ENCODE measurements around the gene GRID1. TPM values are rescaled to one million over a fixed set of nuclear protein-coding genes. Genes with fewer than 3 reads are reported as not detected.

GRID1 gene
- total and polyA plus RNA-seq, 9 of the 15 experiments (the other 6 are each of a cell fraction or from before 2014, with no cell fraction given), result 0.01 to 7.2 (median 1.2) TPM

DNA sequence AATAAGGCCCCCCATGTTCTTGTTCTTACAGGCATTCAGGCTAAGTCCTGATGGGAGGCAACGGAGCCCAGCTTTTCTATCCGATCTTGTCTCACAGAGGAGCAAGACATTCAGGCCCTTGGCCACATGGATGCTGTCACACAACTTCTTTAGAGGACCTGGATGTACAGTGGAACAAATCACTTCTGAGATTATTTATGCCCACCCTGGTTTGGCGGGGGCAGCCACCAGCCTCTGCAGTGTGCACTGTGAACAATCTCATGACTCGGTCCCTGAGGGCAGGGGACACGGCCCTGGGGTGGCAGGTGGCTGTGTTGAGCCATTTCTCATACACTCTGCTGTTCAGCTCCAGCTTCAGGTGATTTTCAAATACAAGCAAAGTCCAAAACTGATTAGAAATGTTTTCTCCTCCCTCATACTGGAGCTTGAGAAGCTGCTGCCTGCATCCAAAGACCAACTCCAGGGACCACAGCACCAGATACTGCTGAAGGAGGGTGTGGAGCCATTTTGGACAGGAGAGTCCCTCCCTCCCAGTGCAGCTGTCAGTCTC lies 441.3 kb downstream of the GRID1 start (continued):
- TF ChIP-seq HNRNPL (IDR thresholded peaks at IDR 0.05; ENCODE audit: low read depth, low read length), result no peak
- TF ChIP-seq TCF7 (IDR thresholded peaks at IDR 0.05; ENCODE audit: borderline replicate concordance), result no peak
- TF ChIP-seq MIER1 (IDR thresholded peaks at IDR 0.05; ENCODE audit: low read depth), result no peak
- TF ChIP-seq U2AF2 (optimal IDR thresholded peaks at IDR 0.05; ENCODE audit: low read depth, low read length), result no peak
- no peak for TF ChIP-seq KLF10 (CRISPR knock-in tag; IDR thresholded peaks at IDR 0.05)

DNA sequence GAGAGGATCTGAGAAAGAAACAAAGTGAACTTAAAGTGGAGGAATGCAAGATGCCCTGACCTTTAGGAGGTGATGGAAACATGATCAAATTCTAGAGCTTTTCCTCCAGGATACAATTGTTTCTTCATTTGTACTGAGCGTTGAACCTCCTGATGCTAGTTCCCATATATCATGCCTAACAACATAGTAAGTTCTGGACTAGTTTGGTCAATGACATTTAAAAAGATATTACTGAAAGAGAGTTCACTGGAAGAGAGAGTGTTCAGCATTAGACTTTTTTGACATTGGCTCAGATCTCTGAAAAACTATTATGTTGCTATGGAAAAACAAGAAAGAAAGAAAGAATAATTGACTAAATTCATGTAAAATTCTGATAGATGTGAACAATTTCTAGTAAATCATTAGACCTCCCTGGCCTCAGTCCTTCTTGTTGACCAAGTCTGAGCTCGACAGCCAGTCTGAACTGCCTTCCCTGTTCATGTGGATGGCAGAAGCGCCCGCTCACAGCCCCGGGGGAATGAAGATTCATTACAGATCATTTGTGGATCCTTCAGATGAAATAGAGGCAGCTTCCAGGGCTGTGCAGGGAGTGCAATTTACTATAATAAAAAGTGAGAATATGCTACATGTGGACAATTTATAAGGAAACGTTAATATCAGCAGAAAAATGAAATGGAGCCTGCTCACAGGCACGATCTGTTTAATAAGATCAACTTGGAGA lies 442.1 kb downstream of the GRID1 start:
- ATAC-seq (no peak), DNase-seq (ENCODE audit: extremely low read depth in 1 of 4, low spot score in 3 of 4) (no peak), FAIRE-seq (no peak)
- no peak for TF ChIP-seq TEAD1 (CRISPR knock-in tag; IDR thresholded peaks at IDR 0.05)
- no peak for TF ChIP-seq KAT8 (IDR thresholded peaks at IDR 0.05; ENCODE audit: low read depth)
- no peak for TF ChIP-seq ATF1 (CRISPR knock-in tag; IDR thresholded peaks at IDR 0.05)
- no peak for TF ChIP-seq ATF1 (tag; IDR thresholded peaks at IDR 0.05)
- no peak for TF ChIP-seq CSDE1 (IDR thresholded peaks at IDR 0.05)
- no peak for TF ChIP-seq MCM7 (IDR thresholded peaks at IDR 0.05)
- H3K79me2 ChIP-seq (ENCODE audit: control insufficient read depth, insufficient read depth, low read length), result no peaks in the 10 kb centered on the region
- H4K20me1 ChIP-seq (replicated peaks; ENCODE audit: control insufficient read depth, insufficient read depth, low read length), result no peaks in the 10 kb centered on the region; the same call in 1 of the 2 replicates
- no peaks in the 10 kb centered on the region for H3K36me3 ChIP-seq (ENCODE audit: control insufficient read depth, insufficient read depth, low read length)
- no peaks in the 10 kb centered on the region for H3K4me1 ChIP-seq (replicated peaks in 1 of 2; ENCODE audit: control insufficient read depth in 2 of 2, insufficient read depth in 2 of 2, low read length in 2 of 2)
- in situ Hi-C loops (cut with MboI), result no loop called here
- H3K27me3 ChIP-seq (ENCODE audit: control insufficient read depth in 2 of 2, insufficient read depth in 2 of 2, low read length in 2 of 2), result peaks cover 0 to 3% of the 10 kb centered on the region in 2 experiments; a peak in 1 of 5 replicates
- intact Hi-C loops (cut with micrococcal nuclease), result no loop called here
- H3K9me1 ChIP-seq (ENCODE audit: control insufficient read depth, insufficient read depth, low read length), result no peaks in the 10 kb centered on the region
- WGBS (ENCODE audit: insufficient coverage, low coverage, missing lambda C conversion rate), result 1% methylated on average over 7 of the region's 7 CpGs
- ChIA-PET CTCF (ENCODE audit: low intra/inter-chr PET ratio) (no interaction called here), POLR2A (no interaction called here)
- no peak overlapping the region for H3K27ac ChIP-seq (ENCODE audit: extremely low read depth, low read depth, low read length)
- no TSS peak for BruUV-seq (replicated peaks)
- no peak overlapping the region for H3K4me3 ChIP-seq
- H2AFZ ChIP-seq (ENCODE audit: low read depth, low read length), result no peak overlapping the region
- no peak overlapping the region for H3K4me2 ChIP-seq (ENCODE audit: insufficient read depth, low read length)
- no peaks in the 10 kb centered on the region for H3K9me3 ChIP-seq (replicated peaks; ENCODE audit: control insufficient read depth, insufficient read depth, low read depth, low read length)
- H3K9ac ChIP-seq (ENCODE audit: insufficient read depth in 1 of 2, low read depth in 2 of 2, low read length in 2 of 2), result no peak overlapping the region
